Activated CD8-positive, alpha-beta memory T cell treated with anti-CD3 and anti-CD28 coated beads, Interleukin-2, amount 50 U/mL, for 48 hours (primary cell): Measurements from ENCODE around the gene ANO2.

Experiments used
- DNase-seq: peaks from one replicate; pipeline ENCODE4 v3.0.0-alpha.2; 2020

ANO2 gene

DNA sequence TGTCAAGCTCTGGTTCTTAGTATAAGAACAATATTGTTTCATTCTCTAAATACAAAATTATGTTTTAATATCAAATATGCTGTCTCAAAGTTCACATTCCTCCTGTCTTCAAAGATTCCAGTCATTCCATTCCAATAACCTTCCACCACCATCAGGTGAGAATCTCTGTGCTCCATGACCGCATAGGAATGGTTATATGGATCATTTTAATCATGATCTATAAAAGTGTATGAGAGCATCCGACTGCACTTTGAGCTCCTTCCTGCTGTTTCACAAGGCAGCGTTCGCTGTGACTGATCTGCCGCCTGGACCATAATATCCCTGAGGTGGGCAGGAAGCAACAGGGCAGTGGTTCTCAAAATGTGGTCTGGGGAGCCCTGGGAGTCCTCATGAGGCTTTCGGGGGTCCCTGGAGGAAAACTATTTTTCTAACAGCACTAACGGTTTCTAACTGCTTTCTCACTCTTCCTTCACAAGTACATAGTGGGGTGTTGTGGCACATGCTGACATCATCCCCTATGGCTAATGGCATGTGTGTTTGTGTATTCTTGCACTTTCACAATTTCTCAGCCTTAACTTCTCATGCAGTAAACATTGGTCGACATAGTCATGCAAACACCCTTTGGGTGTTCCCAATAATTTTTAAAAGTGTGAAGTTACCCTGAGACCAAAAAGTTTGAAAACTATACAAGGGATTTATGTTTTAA, 137.4 kb downstream of the ANO2 start:
- no peak for DNase-seq

DNA sequence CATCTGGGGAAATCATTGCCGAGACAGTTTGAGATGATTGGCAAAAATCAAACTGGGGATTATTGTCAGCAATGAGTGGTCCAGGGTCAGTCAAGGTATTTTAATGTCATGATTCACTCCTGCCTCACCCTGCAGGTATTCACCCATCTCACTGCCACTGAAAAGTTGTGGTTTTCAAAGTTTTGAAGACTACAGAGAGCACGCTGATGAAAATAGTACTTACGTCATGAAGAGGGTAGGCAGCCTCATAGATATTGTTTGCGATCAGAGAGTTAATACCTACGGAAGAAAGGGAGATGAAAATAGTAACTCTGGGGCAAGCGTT, 138.0 kb downstream of the ANO2 start:
- no peak for DNase-seq

DNA sequence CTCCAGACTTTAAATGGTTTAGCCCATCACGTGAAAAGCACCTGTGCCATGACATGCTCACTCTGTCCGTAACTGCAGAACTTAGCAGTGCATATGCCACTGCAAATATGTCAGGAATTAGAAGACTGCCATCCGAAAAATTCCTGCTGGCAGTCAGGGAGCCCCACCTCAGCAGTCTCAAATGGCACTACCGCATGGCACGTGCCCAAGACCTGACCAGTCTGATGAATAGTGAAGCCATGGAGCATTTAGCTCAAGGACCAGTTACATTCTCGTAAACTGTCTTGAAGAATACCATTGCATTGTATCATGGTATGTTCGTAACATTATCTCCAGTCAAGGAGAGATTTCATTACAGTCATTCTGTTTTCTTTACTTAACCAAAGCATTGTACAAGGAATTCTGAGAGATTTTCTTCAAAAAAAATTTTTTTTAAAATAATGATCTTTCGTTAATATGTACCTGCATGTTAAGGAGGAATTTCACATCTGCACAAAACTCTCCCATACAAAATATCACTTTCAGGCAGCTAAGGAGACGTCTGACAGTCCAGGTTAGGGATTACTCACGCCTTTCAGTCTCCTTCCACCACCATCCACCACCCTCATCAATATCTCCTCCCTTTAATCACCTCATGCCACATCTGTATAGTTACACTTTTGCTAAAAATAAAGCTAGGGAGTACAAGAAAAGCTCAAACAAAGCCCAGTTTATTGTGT, 138.5 kb downstream of the ANO2 start:
- DNase-seq = no peak

DNA sequence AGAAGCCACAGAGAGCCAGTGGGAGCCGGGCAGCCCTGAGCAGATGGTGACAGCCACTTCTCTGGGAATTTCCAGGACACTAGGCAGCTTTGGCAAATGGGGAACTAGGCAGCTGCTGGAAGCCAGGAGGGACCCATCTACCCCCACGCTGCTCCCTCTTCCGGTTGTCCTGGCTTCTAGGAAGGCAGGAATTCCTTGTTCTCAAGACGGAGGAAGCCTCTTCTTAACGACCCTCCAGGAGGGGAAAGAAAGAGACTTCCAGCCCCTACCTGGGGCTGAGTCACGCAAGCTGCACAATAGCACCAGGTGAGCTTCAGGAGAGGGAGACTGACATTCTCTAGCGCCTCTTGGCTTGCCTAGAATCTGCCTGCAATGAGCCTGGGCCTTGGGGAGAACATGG, 141.5 kb downstream of the ANO2 start:
- no peak for DNase-seq

DNA sequence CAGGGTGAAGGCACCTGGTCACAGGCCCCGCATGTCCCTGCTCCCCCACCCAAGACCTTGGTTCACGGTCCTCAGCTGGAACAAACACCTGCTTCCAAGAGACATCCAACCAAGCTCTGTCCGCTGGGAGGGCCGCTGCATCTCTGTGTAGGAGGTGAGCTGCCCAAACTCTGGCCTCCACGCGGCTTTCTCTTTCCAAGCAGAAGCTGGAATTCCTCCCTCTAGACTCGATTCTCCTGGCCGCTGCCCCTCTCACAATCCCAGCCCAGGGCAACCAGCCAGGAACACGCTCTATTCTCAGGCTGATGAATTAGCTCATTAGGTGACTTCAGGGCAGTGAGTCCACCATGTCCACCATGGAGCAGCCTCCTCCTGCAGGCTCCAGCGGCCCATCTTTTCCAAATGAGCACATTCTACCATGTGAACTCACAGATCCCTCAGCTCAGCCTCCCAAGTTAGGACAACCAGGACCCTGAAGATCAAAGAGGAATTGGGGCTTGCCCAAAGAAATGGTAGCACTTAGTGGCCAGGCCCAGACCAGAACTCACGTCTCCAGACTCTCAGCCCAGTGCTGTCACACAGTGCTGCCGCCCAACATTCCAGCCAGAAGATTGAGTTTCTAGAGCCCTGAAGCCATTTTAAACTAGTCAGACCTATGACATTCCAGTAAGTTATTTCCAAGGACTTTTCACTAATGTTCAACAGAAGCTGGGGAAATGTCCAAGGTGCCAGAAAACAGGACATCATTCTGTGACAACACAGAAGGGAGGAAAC, 146.6 kb downstream of the ANO2 start:
- DNase-seq = no peak

DNA sequence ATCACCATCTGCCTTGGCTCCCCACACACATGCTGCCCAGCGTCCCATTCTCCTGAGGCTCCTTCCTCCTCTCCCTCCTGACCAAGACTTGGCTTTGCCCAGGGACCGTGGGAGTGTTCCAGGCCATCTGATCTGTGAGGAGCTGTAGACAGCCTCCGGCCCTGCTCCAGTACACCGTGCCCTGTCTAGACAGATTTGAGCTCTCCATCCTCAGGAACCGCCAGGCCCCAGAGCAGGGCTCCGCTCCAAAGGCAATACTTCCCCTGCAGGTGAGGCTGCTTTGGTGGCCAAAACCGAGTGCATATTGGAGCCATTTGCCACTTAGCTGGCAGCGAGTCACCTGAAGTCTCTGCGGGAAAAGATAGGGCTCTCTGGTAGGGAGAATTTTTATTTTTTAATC, 147.4 kb downstream of the ANO2 start:
- DNase-seq = no peak

DNA sequence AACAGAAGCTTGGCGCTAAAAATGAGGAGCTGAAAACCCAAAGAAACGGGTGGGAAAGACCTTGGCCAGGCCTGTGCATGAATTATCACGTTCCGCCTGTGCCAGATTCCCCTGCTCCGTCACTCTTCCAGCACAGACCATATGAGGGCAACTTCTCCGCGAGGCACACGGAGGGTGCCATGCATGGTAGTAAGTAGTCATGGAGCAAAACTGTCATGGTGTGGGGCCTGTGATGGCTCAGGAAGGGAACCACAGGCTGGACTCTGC, 148.2 kb downstream of the ANO2 start:
- DNase-seq = no peak

DNA sequence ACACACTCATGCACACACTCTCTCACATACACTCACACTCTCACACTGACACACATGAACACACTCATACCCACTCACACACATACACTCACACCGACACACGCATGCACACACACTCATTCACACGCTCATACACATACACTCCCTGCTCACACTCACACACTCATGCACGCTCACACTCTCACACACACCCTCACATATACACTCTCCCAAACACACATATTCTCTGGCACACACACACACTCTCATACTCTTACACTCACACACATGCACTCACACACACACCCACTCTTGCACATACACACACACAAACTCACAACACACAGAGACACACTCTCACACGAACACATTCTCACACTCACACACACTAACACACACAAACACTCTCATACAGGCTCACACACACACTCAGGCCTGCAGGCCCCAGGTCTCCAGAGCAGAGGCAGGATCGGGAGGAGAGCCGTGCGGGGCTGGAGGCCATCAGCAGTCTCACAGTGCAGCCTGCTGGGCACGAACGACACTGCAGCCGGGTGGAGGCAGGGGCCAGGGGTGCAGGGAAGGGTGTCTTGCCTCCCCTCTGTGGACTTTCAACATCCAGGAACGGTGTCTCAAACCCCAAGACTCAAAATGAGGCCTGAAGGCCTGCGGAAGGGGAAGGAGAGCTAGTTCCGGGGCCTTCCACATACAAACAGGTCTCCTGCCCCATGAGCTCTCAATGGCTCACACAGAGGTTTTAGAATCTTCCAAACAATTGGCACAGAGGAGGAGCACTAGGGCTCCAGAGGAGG, 148.7 kb downstream of the ANO2 start:
- DNase-seq = peak; percentile 55

DNA sequence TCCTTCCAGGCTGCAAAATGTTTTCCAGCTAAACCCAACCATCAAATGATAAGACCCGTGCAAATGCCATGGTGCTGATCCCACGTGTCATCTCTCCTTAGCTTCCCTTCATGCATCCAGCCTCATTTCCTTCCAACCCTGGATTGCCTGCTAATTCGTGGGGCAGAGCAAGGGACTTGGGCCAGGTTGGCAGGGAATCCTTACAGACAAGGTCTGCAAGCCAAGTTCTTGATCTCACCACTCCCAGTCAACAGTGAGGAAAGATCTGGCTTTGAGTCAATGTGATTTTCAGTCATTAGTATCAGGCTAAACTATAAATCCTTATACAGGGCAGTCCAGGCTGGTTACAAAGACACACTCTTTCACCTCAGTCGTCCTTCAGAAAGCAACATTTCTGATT, 150.9 kb downstream of the ANO2 start:
- DNase-seq = no peak

DNA sequence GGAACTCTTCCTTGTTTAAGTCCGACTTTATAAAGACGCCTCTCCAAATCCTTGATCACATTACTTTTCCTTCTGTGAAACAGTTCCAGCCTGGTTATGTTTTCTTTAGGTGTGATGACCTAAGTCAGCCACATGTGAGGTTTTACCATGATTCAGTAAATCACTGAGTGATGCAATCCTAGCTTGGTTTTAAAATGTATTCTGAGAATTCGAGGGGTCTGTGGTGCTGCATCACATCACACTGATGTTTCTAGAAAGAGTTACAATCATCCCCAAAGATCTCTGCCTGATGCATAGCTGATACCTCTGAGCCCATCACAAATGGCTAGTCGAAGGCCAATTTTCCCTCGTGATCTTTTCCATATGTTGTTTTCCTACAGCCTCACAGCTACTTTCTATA, 152.7 kb downstream of the ANO2 start:
- no peak for DNase-seq

DNA sequence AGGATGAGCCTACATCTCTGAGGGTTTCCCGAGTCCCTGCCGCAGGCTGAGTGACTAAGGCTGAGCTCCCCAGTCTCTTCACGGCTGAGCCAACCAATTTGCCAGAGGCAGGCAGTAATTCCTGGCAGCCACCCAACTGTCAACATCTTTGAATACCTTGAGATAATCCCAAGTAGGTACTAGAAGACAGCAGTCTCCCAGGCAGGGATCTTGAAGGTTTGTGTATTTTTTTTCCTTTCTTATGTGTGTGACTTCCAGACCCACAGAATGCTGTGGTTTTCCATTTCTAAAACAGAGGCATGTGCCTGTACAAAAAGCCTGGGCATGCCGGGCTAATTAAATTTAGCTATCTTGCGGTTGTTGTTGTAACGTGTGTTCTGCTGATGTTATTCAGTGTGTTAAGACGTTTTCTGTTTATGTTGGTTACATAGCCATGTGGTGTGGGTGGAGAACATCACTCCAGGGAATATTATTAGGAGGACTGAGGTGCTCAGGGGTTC, 155.5 kb downstream of the ANO2 start:
- DNase-seq = no peak

DNA sequence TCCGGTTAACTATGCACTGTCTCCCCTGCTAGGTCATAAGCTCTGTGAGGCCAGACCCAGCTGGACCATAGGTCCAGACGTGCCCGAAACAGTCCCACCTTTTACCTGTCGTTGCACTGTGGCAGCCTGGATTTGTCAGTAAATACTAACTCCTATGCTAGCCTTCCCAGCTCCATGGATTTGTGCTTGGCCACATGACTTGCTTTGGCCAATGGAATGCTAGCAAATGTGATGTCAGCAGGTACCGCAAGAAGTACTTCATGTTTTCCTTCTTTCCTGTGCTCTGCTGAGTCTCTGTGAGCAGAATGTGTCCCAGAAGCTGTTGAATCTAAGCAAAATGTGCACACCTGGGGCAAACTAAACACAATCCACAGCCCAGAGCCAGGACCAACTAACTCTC, 157.2 kb downstream of the ANO2 start:
- DNase-seq = no peak

DNA sequence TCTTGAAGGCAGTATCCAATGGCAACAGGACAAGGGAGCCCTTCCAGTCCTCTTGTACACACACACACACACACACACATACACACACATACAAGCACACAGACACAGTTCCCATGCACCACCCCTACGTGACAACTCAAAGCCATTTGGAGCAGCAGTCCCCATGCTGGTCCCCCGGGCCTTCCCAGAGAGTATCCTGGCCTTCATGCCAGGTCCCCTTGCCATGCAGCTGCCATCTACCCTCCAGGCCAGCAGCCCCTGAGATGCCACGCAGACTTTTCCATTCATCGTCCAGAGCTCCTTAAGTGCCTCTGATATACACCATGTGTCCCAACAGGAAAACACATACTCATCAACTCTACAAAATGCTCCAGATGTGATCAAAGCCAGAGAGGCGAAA, 159.5 kb downstream of the ANO2 start:
- DNase-seq = no peak

DNA sequence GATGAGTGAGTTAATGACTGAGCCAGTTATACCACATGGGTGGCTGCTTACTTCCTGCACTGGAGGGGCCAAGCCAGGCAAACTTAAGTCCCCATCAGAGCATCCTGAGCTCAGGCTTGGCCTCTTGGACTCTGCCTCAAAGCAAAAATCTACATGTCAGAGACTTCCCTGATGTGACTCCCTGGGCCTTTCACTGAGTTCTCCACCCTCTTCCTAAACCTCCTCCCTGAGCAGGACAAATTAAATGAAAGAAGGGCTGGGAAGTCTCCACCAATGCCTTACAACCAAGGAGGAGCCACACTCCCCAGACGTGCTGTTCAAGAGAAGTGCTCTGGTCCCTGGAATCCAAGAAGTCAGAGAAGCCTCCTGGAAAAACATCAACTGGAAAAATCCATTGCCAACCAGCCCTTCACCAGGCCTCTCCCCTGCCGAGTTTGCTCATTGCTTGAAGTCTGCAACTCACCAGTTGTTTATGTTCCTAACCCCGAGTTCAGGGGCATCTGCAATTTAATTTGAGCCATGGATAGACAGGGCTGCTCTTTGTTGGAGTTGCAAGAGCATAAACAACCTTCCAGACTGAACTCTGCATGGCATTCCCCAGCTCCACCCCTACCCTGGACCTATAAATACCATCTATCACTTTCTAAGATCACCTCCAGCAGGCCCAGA, 160.5 kb downstream of the ANO2 start:
- DNase-seq = no peak

DNA sequence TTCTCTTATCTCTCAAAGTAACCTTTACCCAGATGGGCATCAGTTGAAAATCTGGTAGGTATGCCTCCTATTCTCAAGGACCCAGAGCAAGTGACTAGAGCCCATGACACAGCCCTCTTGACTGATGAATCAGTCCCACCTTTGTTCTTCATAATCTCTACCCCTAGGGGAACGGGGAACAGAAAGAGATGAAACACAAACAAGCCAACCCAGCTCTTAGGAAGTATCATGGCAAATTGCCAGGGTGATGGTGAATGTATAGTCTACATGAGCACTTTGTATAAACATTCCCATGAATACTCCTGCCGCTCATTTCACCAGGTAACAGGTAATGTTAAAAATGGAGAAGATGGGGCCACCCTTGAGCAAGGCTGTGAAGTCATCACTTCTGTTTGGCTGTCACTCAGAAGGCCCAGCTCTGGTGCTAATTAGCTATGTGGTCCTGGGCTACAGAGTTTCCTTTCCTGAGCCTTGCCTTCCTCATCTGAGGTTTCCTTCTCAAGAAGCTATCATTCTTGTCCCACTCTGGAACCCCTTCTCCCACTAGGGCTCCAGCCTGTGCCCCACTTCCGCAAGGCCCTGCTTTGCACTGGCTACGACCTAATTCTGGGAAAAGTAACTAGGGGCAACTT, 161.7 kb downstream of the ANO2 start:
- no peak for DNase-seq

DNA sequence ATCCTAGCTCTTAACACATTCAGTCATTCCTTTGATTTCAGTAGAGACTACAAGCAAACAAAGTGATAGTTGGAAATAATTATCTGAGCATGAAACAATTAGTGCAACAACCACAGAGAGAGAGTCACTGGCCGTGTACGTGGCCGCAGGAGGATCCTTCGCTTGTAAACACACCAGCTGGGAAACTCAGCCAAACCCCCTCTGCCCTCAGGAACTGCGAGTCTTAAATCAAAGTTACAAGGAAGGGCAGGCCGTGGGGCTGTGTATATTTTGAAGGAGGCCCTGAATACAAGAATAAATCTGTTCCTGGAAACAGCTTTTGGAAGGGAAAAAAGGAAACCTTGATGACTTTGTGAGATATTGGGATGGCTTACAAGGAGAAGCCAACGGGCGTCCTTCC, 164.5 kb downstream of the ANO2 start:
- no peak for DNase-seq

DNA sequence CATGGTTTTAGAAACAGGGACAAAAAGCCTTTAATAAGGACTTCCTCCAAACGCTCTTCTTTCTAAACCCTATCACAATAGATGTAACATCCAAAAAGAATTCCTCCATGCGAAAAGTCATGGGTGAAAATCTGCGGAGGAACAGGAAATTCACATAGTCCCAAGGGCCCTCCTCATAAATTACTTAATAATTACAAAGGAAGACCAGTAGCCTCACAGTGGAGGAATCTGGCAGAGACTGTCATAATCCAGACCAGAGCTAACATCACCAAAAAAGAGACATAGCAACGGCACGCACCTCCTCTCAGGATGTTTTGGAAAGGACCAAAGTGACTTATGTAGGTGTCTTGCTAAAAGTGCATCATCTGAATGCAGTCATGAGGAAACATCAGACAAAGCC, 165.7 kb downstream of the ANO2 start:
- DNase-seq = no peak

DNA sequence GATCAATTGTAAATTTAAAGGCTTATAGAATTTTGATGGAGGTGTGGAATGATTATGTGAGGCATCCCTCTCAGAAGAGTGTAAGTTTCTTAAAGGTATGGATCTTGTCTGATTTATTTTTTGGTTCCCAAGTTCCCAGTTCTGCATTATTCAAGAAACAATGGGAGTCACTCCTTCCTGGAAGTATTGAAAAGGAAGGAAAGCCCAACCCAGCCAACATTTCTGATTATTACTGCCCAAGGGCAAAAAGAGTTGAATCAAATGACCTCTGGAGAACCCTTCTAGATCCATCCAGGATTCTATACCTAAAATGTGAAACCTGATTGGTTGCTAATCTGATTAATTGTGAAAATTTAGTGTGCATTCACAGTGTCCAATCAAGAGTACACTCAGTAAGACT, 166.2 kb downstream of the ANO2 start:
- no peak for DNase-seq

DNA sequence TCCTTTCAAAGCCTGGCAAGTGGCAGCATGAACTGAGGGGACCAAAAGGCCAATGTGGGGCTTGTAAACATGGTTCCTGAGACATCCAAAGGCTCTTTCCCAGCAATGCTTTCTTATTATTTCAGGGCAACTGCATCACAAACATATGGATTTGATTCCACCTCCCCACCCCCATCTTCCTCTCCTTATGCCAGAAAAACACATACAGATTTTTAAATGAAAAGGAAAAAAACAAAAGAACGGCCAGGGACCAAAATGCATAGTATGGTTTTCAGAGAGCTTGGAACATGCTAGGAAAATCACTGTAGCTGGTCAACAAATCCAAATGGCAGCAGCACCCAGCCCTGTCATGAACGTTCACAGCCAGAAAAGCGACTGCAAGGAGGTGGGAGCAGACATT, 167.6 kb downstream of the ANO2 start:
- no peak for DNase-seq

DNA sequence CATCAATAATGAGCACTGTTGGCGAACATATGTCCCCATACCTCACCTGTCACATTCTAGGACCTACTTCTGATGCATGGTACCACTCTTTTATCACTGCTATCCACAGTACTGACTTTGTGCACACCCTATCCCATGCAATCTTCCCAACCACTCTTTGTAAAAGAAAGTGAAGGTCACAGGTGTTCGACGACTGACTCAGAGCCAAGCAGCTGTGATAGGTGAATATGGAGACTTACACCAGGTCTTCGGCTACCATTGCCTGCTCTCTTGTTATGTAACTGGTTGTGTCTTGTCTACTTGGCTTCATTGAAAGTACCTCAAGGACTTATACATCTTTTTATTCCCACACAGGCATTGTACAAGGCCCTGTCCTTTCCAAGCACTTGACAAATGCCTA, 169.0 kb downstream of the ANO2 start:
- DNase-seq = no peak

DNA sequence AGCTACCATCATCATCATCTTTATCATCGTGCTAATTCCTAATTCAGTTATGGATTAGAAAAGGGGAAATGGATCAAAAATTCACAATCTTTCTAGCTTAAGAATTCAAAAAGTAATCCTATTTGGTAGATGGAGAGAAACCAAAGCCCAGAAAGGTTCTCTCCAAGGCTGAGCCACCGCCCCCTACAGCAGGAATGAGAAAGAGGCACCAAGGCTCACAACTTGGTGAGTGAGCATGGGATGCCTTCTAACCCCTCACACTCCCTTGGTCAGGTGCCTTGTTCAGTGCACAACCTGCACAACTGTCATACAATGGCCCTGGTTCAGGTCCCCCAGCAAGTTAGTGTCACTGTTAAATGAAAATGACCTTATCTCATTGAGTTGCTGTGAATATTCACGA, 171.5 kb downstream of the ANO2 start:
- no peak for DNase-seq

DNA sequence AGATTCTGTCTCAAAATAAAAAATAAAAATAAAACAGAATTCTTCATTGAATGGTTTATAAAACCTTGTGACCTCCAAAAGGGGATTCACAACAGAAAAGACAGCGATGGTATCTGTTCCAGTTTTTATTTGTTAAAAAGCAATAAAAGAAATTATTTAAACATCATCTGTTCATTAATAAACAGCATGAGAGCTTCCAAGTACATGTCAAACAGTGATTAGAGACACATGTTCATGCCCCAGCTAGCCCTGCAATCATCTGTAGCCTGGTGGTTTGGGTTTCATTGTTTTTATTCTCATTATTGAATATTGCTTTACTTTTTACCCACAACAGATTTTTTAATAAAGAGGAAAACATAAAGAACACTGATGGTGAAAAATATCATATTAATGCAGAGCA, 173.3 kb downstream of the ANO2 start:
- DNase-seq = no peak

DNA sequence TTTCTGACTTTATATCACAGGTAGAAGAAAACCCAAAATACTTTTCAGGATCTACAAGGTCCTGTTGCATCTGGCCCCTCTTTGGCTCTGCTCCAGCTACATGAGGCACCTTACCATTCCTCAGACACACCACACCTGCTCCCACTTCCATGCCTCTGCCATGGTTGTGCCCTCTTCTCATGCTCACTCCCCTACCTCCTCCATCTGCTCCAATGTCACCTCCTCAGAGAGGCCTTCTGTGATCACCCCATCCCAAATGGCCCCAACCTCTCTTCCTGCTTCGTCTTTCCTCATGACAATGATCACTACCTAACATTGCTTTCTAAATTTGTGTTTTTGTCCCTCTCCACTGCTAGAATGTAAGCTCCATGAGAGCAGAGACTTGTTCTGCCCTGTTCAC, 174.3 kb downstream of the ANO2 start:
- no peak for DNase-seq
